Endothelial cell of umbilical vein (primary cell): ENCODE data around the gene KIF3A. TPM values are rescaled to one million over a fixed set of nuclear protein-coding genes. Genes with fewer than 3 reads are reported as not detected.

Experiments
- BruUV-seq: library from RNA; stranded (reverse); fragments of 400-500 nt; replicated peaks from 2 replicates; lab custom pipeline; 2021; lab: Mats Ljungman, UMichigan
- CTCF ChIA-PET: fragments of 300-600, 350-600 bp; sonication (Branson Sonifier 250); formaldehyde crosslinking; loops from one replicate; lab custom pipeline; 2021; ENCODE audit warnings: antibody characterized with exemption, inconsistent platforms; lab: Charles Lee
- POLR2A ChIA-PET: fragments of 300-600, 350-600 bp; sonication (Branson Sonifier 250); formaldehyde crosslinking; loops from one replicate; lab custom pipeline; 2021; ENCODE audit warnings: antibody characterized with exemption, inconsistent platforms; lab: Charles Lee
- DNase-seq: peaks from one replicate; pipeline ENCODE4 v3.0.0-alpha.2; 2011; ENCODE audit warnings: low read depth, low spot score
- FAIRE-seq: peaks from 2 replicates; lab custom pipeline; 2011; peaks lifted over from hg19 to GRCh38; lab: Jason Lieb, UNC
- H2AFZ ChIP-seq: 2 replicates; pipeline ENCODE4 v1.6.0; 2012; ENCODE audit warnings: low read depth, low read length, control low read depth, inconsistent platforms
- H3K27ac ChIP-seq: 2 replicates; pipeline ENCODE4 v1.5.1; 2011; ENCODE audit warnings: low read depth, mild to moderate bottlenecking, control low read depth, low read length, moderate library complexity; ENCODE audit not compliant: insufficient read depth
- H3K27me3 ChIP-seq, 2 experiments: 2 replicates each; pipeline versions ENCODE4 v1.6.0 to v1.6.1; 2011; ENCODE audit warnings: low read length in 2 of 2, mixed read lengths in 1 of 2; ENCODE audit not compliant: control insufficient read depth in 2 of 2, insufficient read depth in 2 of 2
- H3K36me3 ChIP-seq, 2 experiments: 2 replicates in 1 of 2; 3 replicates in 1 of 2; pipeline ENCODE4 v1.5.1; 2011; ENCODE audit warnings: low read length in 2 of 2, mild to moderate bottlenecking in 1 of 2, moderate library complexity in 1 of 2; ENCODE audit not compliant: control insufficient read depth in 2 of 2, insufficient read depth in 2 of 2; ENCODE audit errors: extremely low read depth in 1 of 2
- H3K4me1 ChIP-seq: 3 replicates; pipeline ENCODE4 v1.5.1; 2011; ENCODE audit warnings: mild to moderate bottlenecking, low read length; ENCODE audit not compliant: control insufficient read depth, insufficient read depth; ENCODE audit errors: extremely low read depth
- H3K4me2 ChIP-seq: 2 replicates; pipeline ENCODE4 v1.6.1; 2011; ENCODE audit warnings: low read length, control low read depth, mixed read lengths; ENCODE audit not compliant: insufficient read depth
- H3K4me3 ChIP-seq, 3 experiments: fragments of 200-600 bp in 1 of 3; sonication (generic), shearing (Covaris generic) in 1 of 3; replicated peaks in 1 of 3; 2 replicates each; pipeline ENCODE4 v1.5.1; 2011 to 2016; ENCODE audit warnings: control low read depth in 3 of 3, low read length in 3 of 3, mild to moderate bottlenecking in 2 of 3, inconsistent platforms in 1 of 3, low read depth in 1 of 3, moderate library complexity in 1 of 3; ENCODE audit not compliant: insufficient read depth in 1 of 3
- H3K79me2 ChIP-seq: 2 replicates; pipeline ENCODE4 v1.6.0; 2012; ENCODE audit warnings: low read length, inconsistent platforms; ENCODE audit not compliant: control insufficient read depth, insufficient read depth
- H3K9ac ChIP-seq: replicated peaks from 2 replicates; pipeline ENCODE3; 2011; ENCODE audit warnings: low read length, control low read depth; ENCODE audit not compliant: insufficient read depth; ENCODE audit errors: extremely low read depth
- H3K9me1 ChIP-seq: replicated peaks from 3 replicates; pipeline ENCODE4 v1.6.0; 2011; ENCODE audit warnings: mild to moderate bottlenecking, low read length; ENCODE audit not compliant: control insufficient read depth, insufficient read depth; ENCODE audit errors: extremely low read depth
- H3K9me3 ChIP-seq: replicated peaks from 2 replicates; pipeline ENCODE4 v1.5.1; 2012; ENCODE audit warnings: low read length, inconsistent platforms; ENCODE audit not compliant: control insufficient read depth, insufficient read depth
- H4K20me1 ChIP-seq: replicated peaks from 2 replicates; pipeline ENCODE3; 2011; ENCODE audit warnings: mild to moderate bottlenecking, low read length; ENCODE audit not compliant: control insufficient read depth, insufficient read depth; ENCODE audit errors: extremely low read depth
- EZH2 ChIP-seq: IDR thresholded peaks from 2 replicates; pipeline ENCODE4 v1.6.1; 2012; ENCODE audit warnings: borderline replicate concordance, low read depth, mild to moderate bottlenecking, moderate library complexity, low read length, inconsistent platforms; ENCODE audit not compliant: severe bottlenecking
- FOS ChIP-seq: IDR thresholded peaks from 2 replicates; pipeline ENCODE4 v1.6.1; 2011; ENCODE audit warnings: mild to moderate bottlenecking, low read length, moderate library complexity, borderline replicate concordance; ENCODE audit not compliant: insufficient read depth
- GATA2 ChIP-seq: IDR thresholded peaks from 2 replicates; pipeline ENCODE4 v1.7.0; 2011; ENCODE audit warnings: low read depth, mild to moderate bottlenecking, moderate library complexity, mixed read lengths, low read length; ENCODE audit not compliant: insufficient read length, insufficient read depth
- JUN ChIP-seq: IDR thresholded peaks from 2 replicates; pipeline ENCODE4 v1.6.1; 2011; ENCODE audit warnings: borderline replicate concordance, low read depth; ENCODE audit not compliant: insufficient read length, insufficient read depth
- MYC ChIP-seq: IDR thresholded peaks from one replicate; pipeline ENCODE4 v1.6.1; 2011; ENCODE audit warnings: mild to moderate bottlenecking, low read depth, low read length
- POLR2A ChIP-seq: IDR thresholded peaks from 2 replicates; pipeline ENCODE4 v1.6.1; 2012; ENCODE audit warnings: low read depth, mild to moderate bottlenecking, control low read depth, low read length
- POLR2AphosphoS5 ChIP-seq: IDR thresholded peaks from 2 replicates; pipeline ENCODE4 v1.6.1; 2012; ENCODE audit warnings: low read depth, mild to moderate bottlenecking, control low read depth, low read length, moderate library complexity; ENCODE audit not compliant: insufficient read depth
- dilution Hi-C: fragments of 300-500 bp; cut with MboI; formaldehyde crosslinking; loops from one replicate; pipeline ENCODE4 v1.15.0; 2019; ENCODE audit warnings: low sequenced_read_pairs; ENCODE audit not compliant: extremely low pct_ligation_motif_present
- intact Hi-C: fragments of 100-400 bp; cut with micrococcal nuclease; formaldehyde crosslinking; loops from one replicate; pipeline ENCODE4 v1.10.0; 2022
- polyA plus RNA-seq, 4 experiments: library from polyadenylated mRNA; depleted of rRNA in 3 of 4; stranded (reverse) in 3 of 4; unstranded in 1 of 4; fragments of >200 nt; gene quantifications; 2 replicates each; pipeline versions ENCODE4 v1.2.1 to v1.2.3, GENCODE V29; 2011 to 2012; ENCODE audit warnings: missing spikeins in 1 of 4
- total RNA-seq: library from RNA; stranded (reverse); gene quantifications from 2 replicates; pipeline ENCODE4 v1.2.3, GENCODE V29; 2021
- TF ChIP-seq, protein P1 (sequence below), 2 donors: IDR thresholded peaks; 1 replicate in 1 of 2; 2 replicates in 1 of 2; pipeline ENCODE4 v1.5.1; 2011; ENCODE audit warnings: low read length in 2 of 2, mild to moderate bottlenecking in 2 of 2, moderate library complexity in 2 of 2, control low read depth in 1 of 2, inconsistent platforms in 1 of 2, low read depth in 1 of 2; ENCODE audit not compliant: insufficient read depth in 1 of 2; ENCODE audit errors: extremely low read depth in 1 of 2
- TF ChIP-seq, protein P2 (sequence below): IDR thresholded peaks from 2 replicates; pipeline ENCODE4 v1.6.1; 2011; ENCODE audit not compliant: insufficient read depth, insufficient read length

Gene KIF3A
- total and polyA plus RNA-seq, 2 donors (not counting 3 experiments of a cell fraction or from before 2014, with no cell fraction given): 3.3 to 11.2 TPM

DNA sequence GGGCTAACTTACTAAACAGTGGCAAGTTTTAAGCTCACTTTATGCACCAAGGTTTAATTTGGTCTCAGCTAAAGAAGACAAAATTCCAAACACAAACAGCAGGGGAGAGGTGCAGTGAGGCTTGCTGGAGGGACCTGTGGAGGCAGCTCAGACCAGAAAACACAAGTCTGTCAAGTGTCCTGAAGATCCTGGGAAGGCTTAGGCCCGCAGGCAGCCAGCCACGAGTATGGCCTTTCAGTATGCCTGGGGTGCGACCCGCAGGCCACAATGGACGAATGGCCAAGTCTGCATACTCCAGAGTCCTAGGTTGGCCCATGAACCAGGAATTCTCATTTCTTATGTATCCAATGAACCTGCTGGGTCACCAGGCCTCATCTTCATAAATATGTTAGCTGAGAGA is 19.2 kb upstream of the KIF3A start:
- dilution Hi-C loops: no loop called here
- H3K27me3 ChIP-seq: no peaks in the 10 kb centered on the region
- no peak for DNase-seq
- H3K9ac ChIP-seq: no peak overlapping the region
- intact Hi-C loops: no loop called here
- no peaks in the 10 kb centered on the region for H3K9me1 ChIP-seq
- FAIRE-seq: no peak
- H4K20me1 ChIP-seq: no peaks in the 10 kb centered on the region
- no peaks in the 10 kb centered on the region for H3K79me2 ChIP-seq
- ChIA-PET CTCF (interaction anchor here (1.1 to 6.7 kb wide), 5 partner anchors 8 to 63 kb away, joined by 3 to 179 read pairs (median 4); no protein-coding TSS in a partner anchor), POLR2A (no interaction called here)
- H3K4me1 ChIP-seq: no peaks in the 10 kb centered on the region
- no peak overlapping the region for H3K4me2 ChIP-seq
- TF ChIP-seq JUN (no peak), MYC (no peak), GATA2 (no peak), POLR2AphosphoS5 (no peak), POLR2A (no peak), FOS (no peak), EZH2 (no peak)
- TF ChIP-seq, protein P1, sequence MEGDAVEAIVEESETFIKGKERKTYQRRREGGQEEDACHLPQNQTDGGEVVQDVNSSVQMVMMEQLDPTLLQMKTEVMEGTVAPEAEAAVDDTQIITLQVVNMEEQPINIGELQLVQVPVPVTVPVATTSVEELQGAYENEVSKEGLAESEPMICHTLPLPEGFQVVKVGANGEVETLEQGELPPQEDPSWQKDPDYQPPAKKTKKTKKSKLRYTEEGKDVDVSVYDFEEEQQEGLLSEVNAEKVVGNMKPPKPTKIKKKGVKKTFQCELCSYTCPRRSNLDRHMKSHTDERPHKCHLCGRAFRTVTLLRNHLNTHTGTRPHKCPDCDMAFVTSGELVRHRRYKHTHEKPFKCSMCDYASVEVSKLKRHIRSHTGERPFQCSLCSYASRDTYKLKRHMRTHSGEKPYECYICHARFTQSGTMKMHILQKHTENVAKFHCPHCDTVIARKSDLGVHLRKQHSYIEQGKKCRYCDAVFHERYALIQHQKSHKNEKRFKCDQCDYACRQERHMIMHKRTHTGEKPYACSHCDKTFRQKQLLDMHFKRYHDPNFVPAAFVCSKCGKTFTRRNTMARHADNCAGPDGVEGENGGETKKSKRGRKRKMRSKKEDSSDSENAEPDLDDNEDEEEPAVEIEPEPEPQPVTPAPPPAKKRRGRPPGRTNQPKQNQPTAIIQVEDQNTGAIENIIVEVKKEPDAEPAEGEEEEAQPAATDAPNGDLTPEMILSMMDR (IDR thresholded peaks at IDR 0.05; ENCODE audit: extremely low read depth in 1 of 2, insufficient read depth in 1 of 2, low read depth in 1 of 2, low read length in 2 of 2): no peak
- TF ChIP-seq, protein P2, sequence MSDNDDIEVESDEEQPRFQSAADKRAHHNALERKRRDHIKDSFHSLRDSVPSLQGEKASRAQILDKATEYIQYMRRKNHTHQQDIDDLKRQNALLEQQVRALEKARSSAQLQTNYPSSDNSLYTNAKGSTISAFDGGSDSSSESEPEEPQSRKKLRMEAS: no peak
- no TSS peak for BruUV-seq
- H3K4me3 ChIP-seq: no peak overlapping the region
- no peak overlapping the region for H3K27ac ChIP-seq
- H3K36me3 ChIP-seq: peaks cover 7 to 23% of the 10 kb centered on the region in 2 experiments
- no peak overlapping the region for H2AFZ ChIP-seq
- no peaks in the 10 kb centered on the region for H3K9me3 ChIP-seq
